RWPE1 (cell line): ENCODE results near the gene ZNF19.

Experiments
- CTCF ChIA-PET: fragments of 350-600 bp; sonication (Branson Sonifier 250); formaldehyde crosslinking; extraction: SDS; loops from one replicate; lab custom pipeline; 2021; lab: Yijun Ruan, JAX
- POLR2A ChIA-PET: fragments of 400-600 bp; formaldehyde crosslinking; extraction: SDS; loops from one replicate; lab custom pipeline; 2020; ENCODE audit warnings: antibody characterized with exemption; ENCODE audit not compliant: low non-redundant PET; lab: Yijun Ruan, JAX
- DNase-seq: peaks from one replicate; pipeline ENCODE4 v3.0.0; 2012; ENCODE audit warnings: low spot score
- H3K27ac ChIP-seq: fragments of 450-650 bp; 2 replicates; pipeline ENCODE4 v1.5.1; 2017
- CTCF ChIP-seq: fragments of 450-650 bp; conservative IDR thresholded peaks from 2 replicates; pipeline ENCODE4 v1.5.1; 2017; ENCODE audit warnings: low read depth, mild to moderate bottlenecking

The ZNF19 gene

GRCh38 chr16:71431176-71431575, 57.9 kb downstream of the ZNF19 start:
- TF ChIP-seq CTCF: no peak
- POLR2A ChIA-PET: no interaction called here
- CTCF ChIA-PET: interaction anchor here (0.7 kb wide), 1 partner anchor 64 kb away, joined by 3 read pairs; no protein-coding TSS in a partner anchor
- DNase-seq: no peak
- no peak overlapping the region for H3K27ac ChIP-seq

- ChIA-PET POLR2A (no interaction called here), CTCF (no interaction called here)
- no peak for TF ChIP-seq CTCF
- no peak for DNase-seq
- H3K27ac ChIP-seq: no peak overlapping the region
Observed at GRCh38 chr16:71430744-71431143, 58.4 kb downstream of the ZNF19 start.

- ChIA-PET POLR2A (no interaction called here), CTCF (no interaction called here)
- DNase-seq: no peak
- H3K27ac ChIP-seq: no peak overlapping the region
- TF ChIP-seq CTCF: no peak
Observed at GRCh38 chr16:71429581-71429980, 59.5 kb downstream of the ZNF19 start.

- POLR2A ChIA-PET: no interaction called here
- CTCF ChIA-PET: interaction anchor here (1.1 kb wide), 1 partner anchor 16 kb away, joined by 5 read pairs; no protein-coding TSS in a partner anchor
- no peak for DNase-seq
Observed at GRCh38 chr16:71428883-71429282, 60.2 kb downstream of the ZNF19 start.

GRCh38 chr16:71428385-71428784, 60.7 kb downstream of the ZNF19 start:
- H3K27ac ChIP-seq: no peak overlapping the region
- TF ChIP-seq CTCF: no peak
- CTCF ChIA-PET: interaction anchor here (1.1 kb wide), 1 partner anchor 16 kb away, joined by 5 read pairs; no protein-coding TSS in a partner anchor
- DNase-seq: no peak
- POLR2A ChIA-PET: no interaction called here

More at GRCh38 chr16:71428883-71429282, 60.2 kb downstream of the ZNF19 start:
- no peak overlapping the region for H3K27ac ChIP-seq
- TF ChIP-seq CTCF: no peak

GRCh38 chr16:71426880-71427615, 62.1 kb downstream of the ZNF19 start:
- no peak for TF ChIP-seq CTCF
- no peak for DNase-seq
- H3K27ac ChIP-seq: no peak overlapping the region
- CTCF ChIA-PET: interaction anchor here (0.5 kb wide), 1 partner anchor 48 kb away, joined by 3 read pairs; no protein-coding TSS in a partner anchor
- POLR2A ChIA-PET: no interaction called here
